Mesodermal cell (in vitro differentiated cells): ENCODE results near the gene STX5.

Experiments
- H3K27ac ChIP-seq: 2 replicates; pipeline ENCODE4 v1.7.0; 2013; ENCODE audit warnings: mild to moderate bottlenecking, low read depth, low read length, moderate library complexity; ENCODE audit not compliant: severe bottlenecking
- H3K36me3 ChIP-seq: 2 replicates; pipeline ENCODE4 v1.7.1; 2013; ENCODE audit warnings: mild to moderate bottlenecking, low read length, moderate library complexity; ENCODE audit not compliant: control insufficient read depth, insufficient read depth
- H3K4me1 ChIP-seq: one replicate; pipeline ENCODE4 v1.7.1; 2013; ENCODE audit warnings: mild to moderate bottlenecking, low read length; ENCODE audit not compliant: insufficient read depth, control insufficient read depth, poor library complexity, severe bottlenecking
- H3K4me3 ChIP-seq: 2 replicates; pipeline ENCODE4 v1.7.0; 2013; ENCODE audit warnings: low read length, control low read depth, mild to moderate bottlenecking; ENCODE audit not compliant: insufficient read depth, poor library complexity, severe bottlenecking; ENCODE audit errors: extremely low read depth
- H3K9me3 ChIP-seq: 2 replicates; pipeline ENCODE4 v1.7.1; 2013; ENCODE audit warnings: mild to moderate bottlenecking, low read length, moderate library complexity; ENCODE audit not compliant: control insufficient read depth
- WGBS, 2 experiments: methylation state at CpG; one replicate each; pipeline ENCODE4 v1.1.5; 2013; ENCODE audit warnings: missing lambda C conversion rate in 2 of 2; ENCODE audit not compliant: insufficient coverage in 2 of 2; 5-methylcytosine and 5-hydroxymethylcytosine counted together

Gene STX5

GRCh38 chr11:62816557-62816956, 15.3 kb downstream of the STX5 start:
- Histone ChIP-seq H3K27ac (no peak overlapping the region), H3K4me1 (no peaks in the 10 kb centered on the region), H3K36me3 (peaks cover 75% of the 10 kb centered on the region), H3K9me3 (no peaks in the 10 kb centered on the region), H3K4me3 (no peak overlapping the region)
- WGBS, 2 experiments: 78 to 91% methylated on average over 1 to 4 of the region's 8 CpGs

GRCh38 chr11:62811659-62812058, 20.2 kb downstream of the STX5 start:
- WGBS, 2 experiments: 100% methylated on average over 2 of the region's 2 CpGs
- H3K27ac ChIP-seq: no peak overlapping the region
- peaks cover 8% of the 10 kb centered on the region for H3K4me1 ChIP-seq
- peaks cover 51% of the 10 kb centered on the region for H3K36me3 ChIP-seq
- no peak overlapping the region for H3K4me3 ChIP-seq
- no peaks in the 10 kb centered on the region for H3K9me3 ChIP-seq

GRCh38 chr11:62810748-62811147, 21.1 kb downstream of the STX5 start:
- no peaks in the 10 kb centered on the region for H3K9me3 ChIP-seq
- peaks cover 14% of the 10 kb centered on the region for H3K4me1 ChIP-seq
- 82 to 100% methylated on average over 1 of the region's 1 CpG for WGBS, 2 experiments
- H3K36me3 ChIP-seq: peaks cover 42% of the 10 kb centered on the region
- H3K4me3 ChIP-seq: no peak overlapping the region
- no peak overlapping the region for H3K27ac ChIP-seq

- H3K9me3 ChIP-seq: no peaks in the 10 kb centered on the region
- 75 to 84% methylated on average over 5 of the region's 5 CpGs for WGBS, 2 experiments
- H3K36me3 ChIP-seq: peaks cover 36% of the 10 kb centered on the region
- H3K4me3 ChIP-seq: no peak overlapping the region
- H3K4me1 ChIP-seq: peaks cover 19% of the 10 kb centered on the region
- H3K27ac ChIP-seq: peak overlapping the region; percentile 81
Measured at GRCh38 chr11:62806611-62807121, 25.2 kb downstream of the STX5 start.

GRCh38 chr11:62805961-62806441, 25.9 kb downstream of the STX5 start:
- H3K4me1 ChIP-seq: peaks cover 19% of the 10 kb centered on the region
- 35 to 37% methylated on average over 4 of the region's 12 CpGs for WGBS, 2 experiments
- H3K4me3 ChIP-seq: peak overlapping the region; percentile 95
- H3K36me3 ChIP-seq: peaks cover 43% of the 10 kb centered on the region
- peak overlapping the region; percentile 81 for H3K27ac ChIP-seq
- H3K9me3 ChIP-seq: no peaks in the 10 kb centered on the region

- Histone ChIP-seq H3K4me3 (peak within 1 kb of the TSS; percentile 95), H3K9me3 (no peaks in the 10 kb centered on the region), H3K36me3 (peaks cover 48% of the 10 kb centered on the region), H3K4me1 (peaks cover 19% of the 10 kb centered on the region), H3K27ac (peak within 1 kb of the TSS; percentile 89)
- WGBS, 2 experiments: 0% methylated on average over 56 to 66 of the region's 77 CpGs
Measured at GRCh38 chr11:62805076-62805892, 26.6 kb downstream of the STX5 start, which contains the start of gene NXF1. TSS of gene NXF1 (minus strand) at chr11:62805440. CDS start at chr11:62805356, 84 bp downstream.

- H3K27ac ChIP-seq: peak overlapping the region; percentile 89
Measured at GRCh38 chr11:62804310-62805075, 27.4 kb downstream of the STX5 start.

GRCh38 chr11:62801071-62801470, 30.8 kb downstream of the STX5 start:
- Histone ChIP-seq H3K4me1 (peaks cover 6% of the 10 kb centered on the region), H3K9me3 (no peaks in the 10 kb centered on the region), H3K27ac (no peak overlapping the region), H3K4me3 (no peak overlapping the region), H3K36me3 (peaks cover 75% of the 10 kb centered on the region)
- 100% methylated on average over 1 to 4 of the region's 4 CpGs for WGBS, 2 experiments

More at GRCh38 chr11:62804310-62805075, 27.4 kb downstream of the STX5 start:
- H3K4me1 ChIP-seq: peaks cover 19% of the 10 kb centered on the region
- H3K4me3 ChIP-seq: peak overlapping the region; percentile 95
- WGBS, 2 experiments: 15 to 17% methylated on average over 9 to 10 of the region's 14 CpGs
- peaks cover 53% of the 10 kb centered on the region for H3K36me3 ChIP-seq
- no peaks in the 10 kb centered on the region for H3K9me3 ChIP-seq

GRCh38 chr11:62799486-62799885, 32.4 kb downstream of the STX5 start:
- no peak overlapping the region for H3K4me3 ChIP-seq
- H3K4me1 ChIP-seq: peaks cover 5% of the 10 kb centered on the region
- H3K9me3 ChIP-seq: no peaks in the 10 kb centered on the region
- no peak overlapping the region for H3K27ac ChIP-seq
- WGBS, 2 experiments: 98 to 99% methylated on average over 9 of the region's 10 CpGs
- H3K36me3 ChIP-seq: peaks cover 91% of the 10 kb centered on the region

GRCh38 chr11:62796281-62796680, 35.6 kb downstream of the STX5 start:
- Histone ChIP-seq H3K36me3 (peaks cover 93% of the 10 kb centered on the region), H3K4me3 (no peak overlapping the region), H3K4me1 (peaks cover 12% of the 10 kb centered on the region), H3K27ac (no peak overlapping the region), H3K9me3 (no peaks in the 10 kb centered on the region)
- WGBS, 2 experiments: 89 to 92% methylated on average over 6 to 7 of the region's 7 CpGs
